Stimulated activated CD8-positive, alpha-beta memory T cell treated with anti-CD3 and anti-CD28 coated beads, Interleukin-15, amount 100 ng/mL, for 24 hours (primary cell): ENCODE measurements around the gene NMT2.
A peak's percentile ranks its signal among the peaks of the same experiment; 100 is the strongest.

Experiments used
- DNase-seq: peaks from one replicate; pipeline ENCODE4 v3.0.0-alpha.2; 2020; ENCODE audit warnings: low read depth

Gene NMT2

GRCh38 chr10:15141136-15142054 is 27.1 kb downstream of the NMT2 start:
- no peak for DNase-seq

GRCh38 chr10:15140698-15141097 is 27.8 kb downstream of the NMT2 start:
- DNase-seq: no peak

DNA sequence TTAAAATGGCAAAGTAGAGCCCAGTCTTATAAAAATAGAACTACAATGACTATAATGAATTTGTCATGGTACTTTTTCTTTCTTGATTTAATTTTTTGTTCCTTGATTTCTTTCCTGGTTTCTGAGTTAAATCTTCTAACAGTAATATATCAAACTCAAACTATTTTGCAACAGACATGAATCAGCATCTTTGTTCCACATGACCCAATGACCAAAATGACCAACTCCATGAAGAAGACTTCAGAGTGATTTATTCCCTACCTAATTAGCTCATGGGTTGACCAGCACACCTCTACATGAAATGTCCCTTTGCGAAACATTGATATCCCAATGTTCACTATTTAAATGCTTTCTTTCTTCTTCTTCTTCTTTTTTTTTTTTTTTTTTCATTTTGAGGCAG is 30.9 kb downstream of the NMT2 start:
- no peak for DNase-seq

DNA sequence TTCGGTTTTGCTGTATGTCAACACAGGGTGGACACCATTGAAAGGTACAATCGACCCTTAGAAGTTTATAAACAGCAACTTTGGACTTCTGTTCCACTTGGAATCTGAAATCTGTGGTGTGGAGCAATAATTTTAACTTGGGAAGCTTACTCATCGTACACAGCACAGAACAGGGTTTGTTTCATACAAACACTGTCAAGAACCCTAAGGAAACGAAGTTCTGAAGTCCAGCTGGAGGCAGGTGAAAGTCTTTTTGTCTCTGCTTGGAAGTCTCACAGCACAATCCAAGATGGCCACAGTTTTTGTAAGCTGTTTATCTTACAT is 31.5 kb downstream of the NMT2 start:
- DNase-seq: no peak

DNA sequence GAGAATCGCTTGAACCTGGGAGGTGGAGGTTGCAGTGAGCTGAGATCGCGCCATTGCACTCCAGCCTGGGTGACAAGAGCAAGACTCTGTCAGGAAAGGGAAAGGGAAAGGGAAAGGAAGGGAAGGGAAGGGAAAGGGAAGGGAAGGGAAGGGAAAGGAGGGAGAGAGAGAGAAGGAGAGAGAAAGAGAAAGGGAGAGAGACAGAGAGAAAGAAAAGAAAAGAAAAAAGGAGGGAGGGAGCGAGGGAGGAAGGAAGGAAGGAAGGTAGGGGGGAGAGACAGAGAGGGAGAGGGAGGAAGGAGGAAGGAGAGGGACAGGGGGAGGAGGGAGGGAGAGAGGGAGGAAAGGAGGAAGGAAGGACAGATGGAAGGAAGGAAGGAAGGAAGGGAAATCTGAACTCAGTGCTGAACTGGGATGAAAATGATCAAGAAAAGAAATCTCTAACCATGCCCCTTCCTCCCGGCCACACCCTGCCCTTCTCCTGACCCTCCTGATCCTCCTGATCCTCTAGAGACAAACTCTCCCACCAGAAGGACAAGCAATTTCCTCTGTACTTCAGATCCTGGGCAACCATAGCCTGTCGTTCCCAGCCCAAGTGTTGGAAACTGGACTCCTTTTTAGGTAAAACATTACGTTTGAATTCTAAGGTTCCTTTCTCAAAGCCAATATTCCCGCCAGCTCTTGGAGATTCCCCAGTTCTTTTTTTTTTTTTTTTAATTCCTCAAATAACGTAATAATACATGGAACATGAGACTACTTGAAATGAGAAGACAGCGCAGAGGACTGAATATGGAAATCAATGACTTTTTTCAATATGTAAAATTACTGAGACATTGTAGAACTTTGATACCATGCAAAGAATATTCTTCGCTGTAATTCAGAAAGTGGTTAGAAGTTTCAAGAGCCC is 32.1 kb downstream of the NMT2 start:
- no peak for DNase-seq

GRCh38 chr10:15131330-15131729 is 37.2 kb downstream of the NMT2 start:
- DNase-seq: no peak

DNA sequence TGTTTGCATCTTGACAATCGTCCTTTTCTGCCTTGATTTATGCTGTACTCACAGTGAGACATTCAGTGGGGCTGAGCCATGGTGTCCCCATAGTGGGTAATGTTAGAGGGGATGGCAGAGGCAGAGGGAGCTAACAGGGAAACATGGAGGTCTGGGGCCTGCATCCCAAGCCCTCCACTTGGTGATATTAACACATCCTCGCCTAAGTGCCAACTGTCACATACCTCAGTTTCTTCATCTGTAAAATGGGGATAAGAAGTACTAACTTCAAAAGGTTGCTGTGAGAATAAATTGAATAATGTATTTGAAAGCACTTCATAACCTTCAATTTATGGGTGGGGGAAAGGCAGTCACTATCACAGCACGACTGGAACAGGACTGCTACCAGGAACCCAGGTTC is 43.6 kb downstream of the NMT2 start:
- DNase-seq: no peak

GRCh38 chr10:15124190-15124589 is 44.3 kb downstream of the NMT2 start:
- DNase-seq: no peak

- DNase-seq: no peak
Measured at GRCh38 chr10:15123749-15124184, 44.7 kb downstream of the NMT2 start.

GRCh38 chr10:15122477-15123030 is 45.9 kb downstream of the NMT2 start:
- no peak for DNase-seq

- DNase-seq: no peak
Measured at GRCh38 chr10:15121707-15122106, 46.8 kb downstream of the NMT2 start.

DNA sequence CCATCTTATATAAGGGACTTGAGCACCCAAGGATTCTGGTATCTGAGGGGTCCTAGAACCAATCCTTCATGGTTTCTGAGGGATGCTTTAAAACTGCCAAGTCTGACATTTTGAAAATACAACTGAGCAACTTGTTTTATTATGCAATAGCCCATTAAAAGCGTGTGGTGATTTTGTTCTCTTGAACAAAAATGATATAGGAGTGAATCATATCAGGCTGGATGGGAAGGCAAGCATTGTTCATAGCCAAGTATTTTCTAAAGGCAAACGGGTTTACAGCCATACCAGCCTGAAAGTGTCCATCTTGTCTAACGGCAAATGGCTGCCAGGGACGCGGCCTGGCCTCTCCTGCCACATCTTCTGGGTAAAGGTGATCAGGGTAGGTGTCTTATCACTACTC is 48.0 kb downstream of the NMT2 start:
- DNase-seq: no peak

- DNase-seq: no peak
Measured at GRCh38 chr10:15118615-15119014, 49.9 kb downstream of the NMT2 start.

DNA sequence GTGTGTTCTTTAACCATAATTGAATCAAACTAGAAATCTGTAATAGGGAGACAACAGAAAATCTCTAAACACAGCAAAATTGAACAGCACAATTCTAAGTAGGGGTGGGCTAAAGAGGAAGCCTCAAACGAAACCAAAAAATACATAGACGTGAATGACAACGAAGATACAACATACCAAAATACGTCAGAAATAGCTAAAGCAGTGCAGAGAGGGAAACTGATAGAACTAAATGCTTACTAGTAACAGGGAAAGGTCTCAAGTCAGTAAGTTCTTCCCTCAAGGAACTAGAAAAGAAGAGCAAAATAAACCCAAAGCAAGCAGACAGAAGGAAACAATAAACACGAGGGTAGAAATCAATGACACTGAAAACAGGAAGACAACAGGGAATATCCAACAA is 52.3 kb downstream of the NMT2 start:
- DNase-seq: no peak

DNA sequence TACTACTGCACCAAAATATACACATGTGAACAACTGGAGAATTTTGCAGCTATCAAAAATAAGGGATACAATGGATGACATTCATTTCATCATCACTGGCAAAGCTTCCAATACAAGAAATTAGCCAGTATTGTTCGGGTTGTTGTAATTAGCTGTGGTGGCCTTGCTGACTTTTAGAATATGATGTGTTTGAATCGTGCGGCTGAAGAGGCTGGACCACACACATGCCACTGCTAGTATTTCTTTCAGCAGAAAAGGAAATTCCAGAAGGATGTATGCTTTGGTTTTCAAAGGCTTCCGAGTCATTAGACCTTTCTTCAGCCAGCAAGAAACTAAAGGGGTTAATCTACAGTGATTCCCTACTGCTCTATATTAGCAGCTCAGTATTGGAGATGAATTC is 54.7 kb downstream of the NMT2 start:
- DNase-seq: no peak

- DNase-seq: no peak
Measured at GRCh38 chr10:15112657-15113056, 55.8 kb downstream of the NMT2 start.

DNA sequence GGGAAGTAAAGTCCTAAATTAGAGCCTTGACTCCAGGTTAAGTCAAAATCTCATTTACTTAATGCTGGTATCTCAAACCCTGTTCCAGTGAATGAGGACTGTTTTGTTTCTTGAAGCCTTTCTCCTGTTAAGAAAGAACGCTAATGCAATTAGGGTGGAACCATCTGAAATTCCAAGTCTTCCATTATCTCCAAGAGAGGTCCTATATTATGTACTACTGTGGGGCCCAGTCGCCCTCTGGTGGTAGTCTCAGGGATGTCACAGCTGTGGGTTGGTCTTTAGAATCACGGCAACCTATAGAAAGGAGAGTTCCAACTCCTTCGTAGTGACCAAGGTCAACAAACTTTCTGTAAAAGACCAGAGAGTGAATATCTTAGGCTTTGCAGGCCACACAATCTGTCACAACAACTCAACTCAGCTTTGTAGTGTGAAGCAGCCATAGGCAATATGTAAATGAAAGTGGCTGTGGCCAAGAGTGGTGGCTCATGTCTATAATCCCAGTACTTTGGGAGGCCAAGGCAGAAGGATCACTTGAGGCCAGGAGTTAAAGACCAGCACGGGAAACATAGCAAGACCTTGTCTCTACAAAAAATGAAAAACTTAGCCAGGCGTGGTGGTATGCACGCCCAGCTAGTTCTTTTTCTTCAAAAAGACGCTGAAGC is 62.0 kb downstream of the NMT2 start:
- peak; percentile 40 for DNase-seq

DNA sequence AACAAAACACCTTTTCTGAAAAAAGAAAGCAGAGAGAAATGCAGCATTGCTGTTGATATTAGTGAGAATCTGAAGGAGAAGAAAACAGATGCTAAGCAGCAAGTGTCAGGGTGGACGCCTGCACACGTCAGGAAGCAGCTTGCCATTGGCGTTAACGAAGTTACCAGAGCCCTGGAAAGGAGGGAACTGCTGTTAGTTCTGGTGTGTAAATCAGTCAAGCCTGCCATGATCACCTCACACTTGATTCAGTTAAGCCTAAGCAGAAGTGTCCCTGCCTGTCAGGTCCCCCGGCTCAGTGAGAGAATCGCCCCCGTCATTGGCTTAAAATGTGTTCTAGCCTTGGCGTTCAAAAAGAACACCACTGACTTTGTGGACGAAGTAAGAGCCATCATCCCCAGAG is 65.0 kb downstream of the NMT2 start:
- no peak for DNase-seq

DNA sequence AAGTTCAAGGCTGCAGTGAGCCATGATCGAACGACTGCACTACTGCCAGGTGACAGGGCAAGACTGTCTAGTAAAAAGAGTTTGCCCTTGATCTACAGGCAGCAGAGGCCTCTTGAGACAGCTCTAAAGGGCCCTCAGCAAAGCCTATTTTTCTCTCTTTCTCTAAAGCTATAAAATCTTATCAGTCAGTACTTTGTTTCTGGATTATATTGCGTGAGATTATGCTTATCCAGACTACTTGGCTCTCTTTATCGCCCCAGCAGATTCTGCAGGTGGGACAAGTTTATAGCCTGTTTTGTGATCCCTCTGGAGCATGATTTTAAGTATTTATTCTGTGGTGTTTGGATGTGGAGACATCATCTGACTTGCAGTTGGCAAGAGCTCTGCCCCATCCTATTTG is 68.6 kb downstream of the NMT2 start:
- DNase-seq: no peak

DNA sequence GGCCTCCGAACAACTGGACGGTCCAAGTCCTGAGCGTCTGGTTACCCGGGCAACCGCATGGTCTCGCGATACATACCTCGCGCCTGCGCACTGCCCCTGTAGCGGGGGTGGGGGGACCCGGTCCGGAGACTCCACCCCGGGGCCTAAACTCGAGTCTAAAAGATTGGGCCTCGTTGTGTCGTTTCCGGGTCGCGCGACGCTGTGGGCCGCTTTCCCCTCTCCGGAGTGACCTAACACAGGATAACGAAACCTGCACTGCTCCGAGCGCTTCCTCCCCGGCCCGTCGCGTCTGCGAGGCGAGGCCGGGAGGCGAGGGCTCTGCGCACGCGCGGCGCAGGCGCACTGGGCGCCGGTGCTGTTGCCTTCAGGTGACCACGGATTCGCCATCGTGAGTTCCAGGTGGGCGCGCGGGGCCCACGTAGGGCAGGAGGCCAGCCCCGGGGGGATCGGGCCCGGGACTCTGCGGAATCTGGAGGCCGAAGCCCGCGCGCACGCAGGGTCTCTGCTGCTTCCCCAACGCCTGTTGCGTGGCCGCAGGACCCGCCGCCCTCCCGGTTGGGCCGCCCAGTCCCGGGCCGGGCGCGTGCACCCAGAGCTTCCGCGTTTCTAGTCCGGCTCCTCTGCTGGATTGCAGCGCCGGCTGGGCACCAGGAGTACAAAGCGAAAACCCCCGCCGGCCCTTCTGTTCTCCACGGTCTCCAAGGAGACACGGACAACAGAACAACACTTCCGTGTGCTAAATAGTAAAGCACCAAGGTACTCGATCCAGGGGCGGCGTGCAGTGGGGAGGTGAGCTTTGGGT is 71.3 kb downstream of the NMT2 start, which contains the start of gene RPP38:
TSS of gene RPP38 (plus strand) at position 345 of the 802 bp plus-strand sequence. CDS start 5,960 bp downstream, outside the sequence.
- peak; percentile 96 for DNase-seq

- DNase-seq: no peak
Measured at GRCh38 chr10:15096661-15097010, 71.9 kb downstream of the NMT2 start.
